SK-N-DZ (cell line): ENCODE results near the gene L3MBTL3. TPM values are rescaled to one million over a fixed set of nuclear protein-coding genes. Genes with fewer than 3 reads are reported as not detected.
A peak's percentile ranks its signal among the peaks of the same experiment; 100 is the strongest.

ENCODE experiments used
- DNase-seq: peaks from one replicate; pipeline ENCODE4 v3.0.0-alpha.2; 2015; ENCODE audit warnings: low spot score
- polyA plus RNA-seq, 2 experiments: library from polyadenylated mRNA; depleted of rRNA; stranded (reverse); fragments of >200 nt; gene quantifications; 2 replicates each; pipeline ENCODE4 v1.2.3, GENCODE V29; 2014

Gene L3MBTL3
- 7.1 and 8.5 TPM in 2 replicates for polyA plus RNA-seq (2014; cell fraction: cytosol; rRNA removed)
- 17.5 and 17.8 TPM in 2 replicates for polyA plus RNA-seq (2014; cell fraction: nucleus; rRNA removed)

DNA sequence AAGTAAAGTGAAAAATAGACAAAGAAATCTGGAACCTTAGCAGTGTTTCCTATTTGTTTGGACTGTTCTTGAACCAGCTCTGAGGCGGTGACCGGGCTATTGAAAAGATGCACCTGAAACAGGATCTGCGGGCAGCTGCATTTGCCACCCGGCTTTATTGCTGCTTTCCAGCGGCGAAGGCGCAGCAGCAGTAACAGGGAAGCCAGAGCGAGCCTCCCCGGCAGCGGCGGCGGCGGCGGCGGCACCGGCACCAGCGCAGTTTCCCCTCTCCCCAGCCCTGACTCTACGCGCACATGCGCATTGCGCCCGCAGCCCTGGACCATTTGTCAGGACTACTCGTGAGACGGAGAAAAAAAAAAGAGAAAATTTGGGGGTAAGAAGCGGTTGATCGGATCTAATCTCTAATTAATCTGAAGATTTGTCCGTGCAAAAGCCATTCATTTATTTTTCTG is at the start of gene L3MBTL3:
TSS of gene L3MBTL3 (plus strand) at position 290 of the 452 bp plus-strand sequence. CDS start 24,119 bp downstream, outside the sequence.
- peak; percentile 84 for DNase-seq

GRCh38 chr6:129969064-129969463 is 49.3 kb upstream of the L3MBTL3 start:
- no peak for DNase-seq

- DNase-seq: no peak
Observed at GRCh38 chr6:129976110-129976509, 42.3 kb upstream of the L3MBTL3 start.

- no peak for DNase-seq
Observed at GRCh38 chr6:129978148-129978916, 40.0 kb upstream of the L3MBTL3 start.

DNA sequence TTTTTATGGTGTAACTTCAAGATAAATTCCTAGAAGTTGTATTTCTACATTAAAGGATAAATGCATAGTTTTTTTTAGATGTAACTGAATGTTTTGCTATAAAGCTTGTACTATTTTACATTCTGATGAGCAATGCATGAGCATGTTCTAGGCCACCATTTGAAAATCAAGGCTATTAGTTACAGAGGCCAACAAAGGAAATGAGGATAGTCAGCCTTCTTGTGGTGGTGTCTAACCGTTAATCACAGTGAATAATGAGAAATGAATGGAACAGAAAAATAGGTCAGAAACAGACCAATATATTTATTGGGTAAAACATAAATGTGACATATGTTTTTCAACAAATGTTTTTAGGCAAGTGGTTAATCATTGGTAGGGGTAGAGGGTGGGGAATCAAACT is 37.6 kb upstream of the L3MBTL3 start:
- no peak for DNase-seq

- DNase-seq: no peak
Observed at GRCh38 chr6:129981598-129981997, 36.8 kb upstream of the L3MBTL3 start.

DNA sequence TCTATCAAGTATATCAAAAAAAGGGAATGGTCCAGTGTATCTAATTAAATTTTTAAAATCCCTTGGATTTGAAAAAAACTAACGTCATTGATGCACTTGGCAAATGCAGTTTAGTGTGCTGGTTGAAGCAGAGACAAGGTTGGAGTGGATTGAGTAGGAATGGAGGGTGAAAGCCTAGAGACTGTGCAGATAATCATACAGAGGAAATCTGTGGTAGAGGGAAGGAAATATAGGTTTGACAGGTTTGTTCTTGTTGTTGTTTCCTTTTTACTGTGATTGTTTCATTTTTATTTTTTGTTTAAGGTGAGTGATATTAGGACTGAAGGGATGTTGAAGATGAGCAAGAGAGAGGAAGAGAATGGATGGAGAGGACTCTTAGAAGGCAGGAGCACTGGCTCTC is 29.0 kb upstream of the L3MBTL3 start:
- no peak for DNase-seq

DNA sequence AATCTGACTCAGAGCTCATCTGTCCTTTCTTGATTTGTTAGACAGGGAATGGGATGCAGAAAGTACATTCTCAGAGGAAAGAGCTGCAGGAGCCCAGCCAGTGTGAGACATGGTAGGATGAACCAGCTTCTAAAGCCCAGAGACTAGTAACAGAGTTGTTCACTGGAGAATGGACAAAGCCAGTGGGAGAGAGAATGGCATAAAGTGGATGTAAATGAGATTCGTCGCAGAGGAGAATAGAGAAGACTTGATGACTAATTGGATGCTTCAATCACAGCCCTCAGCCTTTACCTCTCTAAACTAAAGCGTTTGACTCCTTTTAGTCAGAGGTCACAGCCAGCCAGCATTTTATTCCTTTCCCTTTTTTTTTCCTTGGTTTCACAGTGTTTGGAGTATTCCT is 25.5 kb upstream of the L3MBTL3 start:
- DNase-seq: no peak

DNA sequence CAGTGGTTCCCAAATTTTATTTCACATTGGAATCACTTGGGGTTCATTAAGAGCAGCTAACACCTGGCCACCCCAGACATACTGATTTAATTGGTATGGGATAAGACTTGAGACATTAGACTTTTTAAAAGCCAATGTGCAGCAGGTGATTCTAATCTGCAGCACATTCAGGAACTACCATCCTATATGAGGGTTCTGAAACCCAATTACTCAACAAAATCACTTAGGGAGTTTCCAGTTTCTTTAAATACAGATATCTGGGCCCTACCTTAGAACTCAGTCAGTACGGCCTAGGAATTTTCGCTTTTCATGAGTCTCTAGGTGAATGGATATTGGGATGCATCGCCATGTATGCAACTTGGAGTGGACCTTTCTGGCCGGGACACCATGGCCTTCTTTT is 24.0 kb upstream of the L3MBTL3 start:
- DNase-seq: no peak

GRCh38 chr6:129996387-129996786 is 22.0 kb upstream of the L3MBTL3 start:
- DNase-seq: no peak

DNA sequence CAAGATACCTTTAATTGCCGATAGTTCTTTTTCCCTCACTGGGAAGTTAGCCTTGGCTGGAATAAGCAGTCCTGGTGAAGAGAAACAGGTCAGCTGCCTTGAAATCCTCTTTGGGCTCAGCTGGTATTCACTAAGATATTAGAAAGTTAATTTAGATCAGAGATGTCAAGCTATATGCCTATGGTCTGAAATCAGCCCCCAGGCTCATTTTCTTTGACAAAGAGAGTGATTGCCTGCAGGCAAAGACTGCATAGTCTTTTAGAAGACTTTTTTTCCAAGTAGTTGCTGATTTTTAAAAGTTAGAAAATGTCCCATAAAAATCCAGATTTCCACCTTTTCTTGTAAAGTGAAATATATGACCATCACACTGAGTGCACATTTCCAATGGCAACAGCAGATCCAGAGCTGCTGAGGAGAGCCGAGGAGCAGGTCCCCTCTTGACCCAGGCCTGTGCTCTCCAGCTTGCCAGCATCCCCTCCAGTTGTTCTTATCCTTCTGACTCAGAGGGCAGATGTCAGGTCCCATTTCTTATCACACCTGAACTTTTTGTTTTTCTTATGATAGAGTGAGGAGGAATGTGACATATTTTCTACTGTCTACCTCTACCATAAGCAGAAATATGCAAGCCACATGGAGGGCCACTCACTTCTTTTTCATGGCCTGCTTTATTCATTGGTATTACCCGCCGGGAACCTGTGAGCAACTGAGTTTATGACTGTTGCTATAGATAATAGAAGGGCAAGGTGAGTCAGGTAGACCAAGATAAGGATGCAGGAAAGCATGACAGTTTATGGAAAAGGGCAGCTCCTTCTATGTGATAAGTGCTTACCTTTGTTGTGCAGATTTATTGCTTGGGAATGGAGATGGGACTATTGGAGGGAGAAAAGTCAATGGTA is 17.6 kb upstream of the L3MBTL3 start:
- DNase-seq: no peak

DNA sequence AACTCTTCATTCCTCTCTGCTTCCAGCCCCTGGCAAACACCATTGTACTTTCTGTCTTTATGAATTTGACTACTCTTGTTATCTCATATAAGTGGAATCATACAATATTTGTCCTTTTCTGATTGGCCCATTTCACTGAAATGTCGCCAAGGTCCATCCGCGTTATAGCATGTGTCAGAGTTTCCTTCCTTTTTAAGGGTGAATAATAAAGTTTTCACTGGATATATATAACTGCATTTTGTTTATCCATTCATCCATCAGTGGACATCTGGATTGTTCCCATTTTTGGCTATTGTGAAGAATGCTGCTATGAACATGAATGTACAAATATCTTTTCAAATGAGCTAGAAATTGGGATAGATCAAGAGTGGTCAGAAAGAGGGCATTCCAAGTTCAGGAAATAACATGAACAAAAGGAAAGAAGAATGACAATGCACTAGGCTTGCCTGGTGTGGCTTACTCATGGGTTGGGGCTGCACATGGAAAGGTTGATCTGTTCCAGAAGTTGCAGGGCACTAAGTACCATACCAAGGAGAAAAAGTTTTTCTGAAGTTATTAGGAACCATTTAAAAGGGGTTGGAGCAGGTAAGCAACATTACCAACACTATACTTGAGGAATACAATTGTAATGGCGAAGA is 10.0 kb upstream of the L3MBTL3 start:
- DNase-seq: no peak

- DNase-seq: no peak
Observed at GRCh38 chr6:130009146-130009545, 9.2 kb upstream of the L3MBTL3 start.

DNA sequence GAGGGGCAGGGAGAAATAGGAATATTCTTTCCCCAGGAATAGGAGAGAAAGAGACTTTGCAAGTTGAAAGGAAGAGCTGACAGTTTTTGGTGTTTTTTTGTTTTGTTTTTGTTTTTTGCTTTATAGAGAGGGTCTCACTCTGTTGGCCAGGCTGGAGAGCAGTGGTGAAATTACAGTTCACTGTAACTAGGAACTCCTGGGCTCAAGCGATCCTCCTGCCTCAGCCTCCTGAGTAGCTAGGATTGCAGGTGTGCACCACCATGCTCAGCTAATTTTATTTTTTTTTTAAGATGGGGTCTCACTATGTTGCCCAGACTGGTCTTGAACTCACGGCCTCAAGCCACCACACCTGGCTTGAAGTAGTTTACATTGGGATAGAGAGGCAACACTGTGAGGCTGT is 8.0 kb upstream of the L3MBTL3 start:
- DNase-seq: no peak

DNA sequence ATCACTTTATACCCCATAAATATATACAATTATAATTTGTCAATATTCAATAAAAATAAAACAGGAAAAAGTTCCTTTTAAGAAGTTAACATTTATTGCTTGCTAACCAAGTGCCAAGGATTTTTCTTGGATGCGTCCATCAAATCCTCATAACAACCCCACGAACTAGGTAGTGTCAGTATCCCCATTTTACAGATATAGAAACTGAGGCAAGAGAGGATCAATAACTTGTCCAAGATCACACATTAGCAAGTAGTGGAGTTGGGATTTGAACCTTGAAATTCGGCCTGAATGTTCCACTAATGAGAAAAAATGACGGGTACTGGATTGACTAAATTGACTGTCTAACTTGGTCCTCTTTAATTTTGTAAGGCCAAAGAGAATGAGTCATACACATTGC is 5.7 kb upstream of the L3MBTL3 start:
- DNase-seq: no peak

GRCh38 chr6:130018744-130019325 is 454 bp downstream of the L3MBTL3 start:
- no peak for DNase-seq

- DNase-seq: peak; percentile 42
Observed at GRCh38 chr6:130019326-130020072, 1.1 kb downstream of the L3MBTL3 start.

DNA sequence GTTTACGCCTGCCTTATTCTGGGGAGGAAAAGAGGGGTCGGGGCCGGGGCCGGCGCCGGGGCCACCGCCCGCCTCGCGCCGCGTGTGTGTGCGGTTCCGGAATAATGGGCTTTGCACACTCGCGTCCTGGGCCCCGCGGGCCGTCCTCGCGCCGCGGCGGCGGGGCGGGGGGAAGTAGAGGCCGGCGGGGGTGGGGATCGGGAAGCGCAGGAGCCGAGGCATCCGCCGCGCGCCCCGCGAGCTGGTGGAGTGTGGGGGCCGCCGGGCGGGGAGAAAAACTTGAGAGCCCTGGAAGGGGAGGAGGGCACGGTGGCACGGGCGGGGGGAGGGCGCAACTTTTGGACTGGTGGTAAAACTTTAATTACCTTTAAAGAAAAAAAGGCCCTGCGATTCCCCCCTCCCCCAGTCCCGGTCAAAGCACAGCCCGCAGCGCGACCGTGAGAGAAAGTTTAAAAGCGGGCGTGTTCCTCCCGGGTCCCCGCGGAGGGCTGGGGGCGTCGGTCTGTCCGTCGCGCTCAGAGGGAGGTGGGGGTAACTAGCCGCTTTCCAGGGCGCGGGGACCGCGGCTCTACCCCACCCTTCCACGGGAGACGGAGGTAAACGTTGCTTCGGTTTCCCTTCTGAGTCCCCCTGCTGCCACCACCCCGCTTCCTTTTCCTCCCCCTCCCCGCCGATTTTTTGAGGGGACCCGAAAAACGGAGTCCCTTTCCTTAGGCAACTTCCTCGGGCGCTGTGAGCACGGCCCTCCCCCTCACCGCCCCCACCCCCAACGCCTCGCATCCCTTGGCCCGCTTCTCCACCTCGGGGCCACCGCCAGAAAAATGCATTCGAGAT is 1.9 kb downstream of the L3MBTL3 start:
- no peak for DNase-seq

DNA sequence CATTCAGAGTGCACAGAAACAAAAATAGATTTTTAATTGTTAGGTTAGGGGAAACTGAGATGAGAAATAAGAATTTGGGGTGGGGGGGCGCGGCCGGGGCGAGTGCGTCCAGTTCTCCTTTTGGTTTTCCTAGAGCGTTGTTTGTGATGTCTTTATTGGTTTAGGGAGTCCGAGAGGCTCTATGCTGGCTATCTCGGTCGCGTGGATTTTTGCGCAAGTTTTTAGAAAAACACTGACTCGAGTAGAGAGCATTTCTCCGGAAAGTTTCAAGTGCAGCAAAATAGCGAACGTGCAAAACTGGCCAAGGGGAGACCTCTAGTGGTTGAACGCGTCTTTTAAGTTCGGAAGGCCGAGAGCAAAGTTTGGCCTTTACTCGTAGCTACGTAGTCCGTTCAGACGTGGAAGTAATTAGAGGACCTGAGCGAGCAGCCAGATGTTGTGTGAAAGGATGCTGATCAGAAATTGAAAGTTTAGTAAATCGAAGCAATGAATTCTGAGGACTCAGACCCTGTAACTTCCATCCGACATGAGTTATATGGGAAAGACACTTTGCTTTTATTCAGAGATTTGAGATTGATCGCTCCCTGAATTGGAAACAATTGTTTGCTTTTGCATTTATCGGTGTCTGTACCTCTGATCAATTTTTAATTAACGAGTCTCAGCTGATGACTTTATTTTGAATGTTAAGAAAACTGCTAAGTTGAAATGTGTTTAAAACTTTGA is 2.7 kb downstream of the L3MBTL3 start:
- peak; percentile 75 for DNase-seq
